GM18951 (cell line): ENCODE data around the gene NBEA.
"Not testable (repeated sequence)": the region's sequence is repeated elsewhere in the genome, so short reads cannot be mapped to it uniquely, and the experiment has no call there.

Source experiments
- POLR2A ChIP-seq: IDR thresholded peaks from 4 replicates; pipeline ENCODE4 v1.6.1; 2011; ENCODE audit warnings: mild to moderate bottlenecking; ENCODE audit not compliant: insufficient read length, insufficient read depth; ENCODE audit errors: extremely low read depth
- in situ Hi-C: fragments of 300-500 bp; cut with MboI; formaldehyde crosslinking; loops from one replicate; pipeline ENCODE4 v1.12.0; 2022; ENCODE audit warnings: low sequenced_read_pairs, mixed read lengths, inconsistent platforms; ENCODE audit not compliant: unreplicated experiment

The NBEA gene

GRCh38 chr13:34935841-34936240 is 6.2 kb upstream of the NBEA start:
- in situ Hi-C loops: no loop called here
- no peak for TF ChIP-seq POLR2A

DNA sequence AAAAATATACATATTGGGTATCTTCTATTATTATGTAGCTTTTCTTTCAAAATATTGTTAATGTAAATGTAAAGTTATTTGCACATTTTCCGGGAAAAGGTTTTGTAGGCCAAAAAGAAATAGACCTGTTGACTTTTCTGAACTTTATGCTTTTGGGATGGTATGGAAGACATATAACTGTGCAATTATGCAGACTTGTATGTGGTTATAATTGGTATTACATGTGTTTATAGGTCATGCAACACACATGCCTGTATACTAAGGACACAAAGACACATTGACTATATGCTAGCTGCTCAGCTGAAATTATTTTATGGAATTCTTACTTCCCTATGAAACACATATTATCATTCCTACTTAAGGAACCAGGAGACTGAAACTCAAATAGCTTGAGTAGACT is 2.3 kb upstream of the NBEA start:
- no peak for TF ChIP-seq POLR2A
- in situ Hi-C loops: no loop called here

- TF ChIP-seq POLR2A: no peak
- in situ Hi-C loops: no loop called here
Observed at GRCh38 chr13:34941436-34941834, 635 bp upstream of the NBEA start.

DNA sequence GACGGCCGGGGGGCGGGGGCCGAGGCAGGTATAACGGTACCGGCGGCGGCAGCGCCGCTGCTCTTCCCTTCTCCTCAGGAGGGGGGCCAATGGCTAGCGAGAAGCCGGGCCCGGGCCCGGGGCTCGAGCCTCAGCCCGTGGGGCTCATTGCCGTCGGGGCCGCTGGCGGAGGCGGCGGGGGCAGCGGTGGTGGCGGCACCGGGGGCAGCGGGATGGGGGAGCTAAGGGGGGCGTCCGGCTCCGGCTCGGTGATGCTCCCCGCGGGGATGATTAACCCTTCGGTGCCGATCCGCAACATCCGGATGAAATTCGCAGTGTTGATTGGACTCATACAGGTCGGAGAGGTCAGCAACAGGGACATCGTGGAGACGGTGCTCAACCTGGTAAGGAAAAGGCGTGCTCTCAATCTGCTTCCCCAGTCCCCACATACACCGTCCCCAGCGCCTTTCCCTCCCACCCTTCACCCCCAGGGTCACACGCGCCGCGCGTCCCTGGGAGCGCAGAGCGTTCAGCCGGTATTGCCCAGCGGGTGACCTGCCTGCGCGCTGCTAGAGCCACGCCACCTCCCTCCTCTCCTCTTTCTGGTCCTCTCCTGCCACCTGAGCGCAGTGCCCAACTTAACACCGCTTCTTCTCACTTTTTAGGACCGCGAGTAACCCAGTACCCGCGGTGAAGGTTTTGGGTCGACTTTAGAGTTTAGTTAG is 814 bp downstream of the NBEA start:
- in situ Hi-C loops: no loop called here
- no peak for TF ChIP-seq POLR2A

DNA sequence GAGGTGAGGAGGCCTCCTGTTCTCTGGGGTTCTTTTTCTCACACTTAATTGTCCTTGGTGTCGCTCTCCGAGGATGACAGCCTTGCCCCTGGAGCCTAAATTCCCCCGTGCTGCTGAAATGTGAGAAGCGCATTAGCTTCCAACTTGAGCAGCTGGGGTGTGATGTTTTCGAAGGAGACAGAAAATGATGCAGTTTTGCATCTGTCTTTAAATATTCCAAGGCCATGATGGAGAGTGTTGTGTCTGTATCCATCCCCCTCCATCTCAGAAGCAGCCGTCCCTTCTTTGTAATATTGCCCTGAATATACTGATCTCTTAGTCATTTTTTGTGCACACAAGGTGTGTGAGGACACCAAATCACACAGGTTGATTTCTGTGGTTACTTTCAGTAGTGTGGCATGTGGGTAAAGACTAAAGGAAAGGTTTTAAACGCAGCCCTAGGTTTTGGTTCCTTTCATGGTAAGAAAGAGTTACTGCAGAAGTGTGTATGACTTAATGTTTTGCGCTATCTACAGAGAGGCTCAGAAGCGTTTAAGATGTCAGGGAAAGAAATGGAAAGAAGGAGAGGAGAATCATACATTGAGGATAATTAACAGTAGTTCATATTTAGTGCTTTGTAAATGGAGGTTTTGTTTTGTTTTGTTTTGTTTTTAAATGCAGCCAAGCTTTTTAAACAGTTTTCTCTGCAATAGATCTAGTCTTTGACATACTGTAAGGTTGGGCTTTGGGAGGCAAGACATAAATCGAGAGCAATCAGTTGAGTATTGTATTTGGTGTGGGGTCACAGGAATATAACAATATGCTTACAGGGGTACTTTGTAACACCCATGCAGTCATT is 1.6 kb downstream of the NBEA start:
- in situ Hi-C loops: no loop called here
- no peak for TF ChIP-seq POLR2A

GRCh38 chr13:34944274-34944634 is 2.2 kb downstream of the NBEA start:
- TF ChIP-seq POLR2A: no peak
- in situ Hi-C loops: no loop called here

DNA sequence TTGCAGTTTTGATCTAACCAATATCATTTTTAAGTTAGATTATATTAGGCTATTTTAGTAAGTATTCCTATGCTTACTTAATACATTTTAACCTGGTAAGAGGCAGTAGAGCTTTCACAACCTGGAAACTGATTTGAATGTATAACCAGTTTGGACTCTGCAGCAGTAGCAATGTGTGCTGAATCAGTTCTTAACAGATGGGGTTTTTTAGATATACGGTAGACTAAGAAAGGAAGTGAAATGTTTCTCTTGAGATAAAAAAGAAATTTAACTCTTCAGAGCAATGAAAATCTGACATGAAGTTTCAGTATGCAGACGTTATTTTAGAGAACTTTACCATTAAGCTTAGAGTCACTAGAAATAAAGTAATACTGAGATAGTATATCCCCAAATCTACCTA is 2.7 kb downstream of the NBEA start:
- no peak for TF ChIP-seq POLR2A
- in situ Hi-C loops: no loop called here

GRCh38 chr13:34951528-34951927 is 9.5 kb downstream of the NBEA start:
- TF ChIP-seq POLR2A: no peak
- in situ Hi-C loops: no loop called here

DNA sequence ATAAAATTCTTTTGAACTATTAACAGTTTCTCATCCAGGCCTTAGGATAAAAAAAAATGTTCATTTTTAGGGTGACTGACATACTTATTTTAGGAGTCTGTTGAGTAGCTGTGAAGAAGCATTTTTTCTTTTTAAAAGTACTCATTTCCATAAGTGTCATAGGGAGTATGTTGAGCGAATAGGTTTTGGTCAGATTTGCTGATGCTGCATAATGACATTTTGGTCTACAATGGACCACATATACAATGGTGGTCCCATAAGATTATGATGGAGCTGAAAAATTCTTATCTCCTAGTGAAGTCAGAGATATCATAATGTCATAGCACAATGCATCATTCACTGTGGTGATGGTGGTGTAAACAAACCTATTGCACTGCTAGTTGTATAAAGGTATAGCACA is 17.4 kb downstream of the NBEA start:
- in situ Hi-C loops: no loop called here
- no peak for TF ChIP-seq POLR2A

DNA sequence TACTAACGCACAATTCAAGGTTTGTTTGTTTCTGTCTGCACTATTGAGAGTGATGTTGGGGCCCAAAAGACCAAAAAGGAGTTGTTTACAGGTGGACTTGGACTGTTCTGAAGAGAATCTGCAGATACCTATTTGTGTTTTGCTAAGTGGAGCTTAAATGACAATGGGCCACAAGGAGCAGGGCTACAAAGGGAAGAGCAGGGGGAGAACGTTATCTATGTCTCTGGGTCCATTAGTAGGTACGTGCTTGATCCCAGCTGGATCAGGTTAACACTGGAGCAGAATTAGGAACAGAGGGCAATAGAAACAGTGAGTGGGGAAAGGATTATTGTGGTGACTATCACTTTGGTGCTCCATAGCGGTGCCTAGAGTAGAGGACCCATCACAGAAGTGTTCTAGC is 22.5 kb downstream of the NBEA start:
- in situ Hi-C loops: no loop called here
- no peak for TF ChIP-seq POLR2A

DNA sequence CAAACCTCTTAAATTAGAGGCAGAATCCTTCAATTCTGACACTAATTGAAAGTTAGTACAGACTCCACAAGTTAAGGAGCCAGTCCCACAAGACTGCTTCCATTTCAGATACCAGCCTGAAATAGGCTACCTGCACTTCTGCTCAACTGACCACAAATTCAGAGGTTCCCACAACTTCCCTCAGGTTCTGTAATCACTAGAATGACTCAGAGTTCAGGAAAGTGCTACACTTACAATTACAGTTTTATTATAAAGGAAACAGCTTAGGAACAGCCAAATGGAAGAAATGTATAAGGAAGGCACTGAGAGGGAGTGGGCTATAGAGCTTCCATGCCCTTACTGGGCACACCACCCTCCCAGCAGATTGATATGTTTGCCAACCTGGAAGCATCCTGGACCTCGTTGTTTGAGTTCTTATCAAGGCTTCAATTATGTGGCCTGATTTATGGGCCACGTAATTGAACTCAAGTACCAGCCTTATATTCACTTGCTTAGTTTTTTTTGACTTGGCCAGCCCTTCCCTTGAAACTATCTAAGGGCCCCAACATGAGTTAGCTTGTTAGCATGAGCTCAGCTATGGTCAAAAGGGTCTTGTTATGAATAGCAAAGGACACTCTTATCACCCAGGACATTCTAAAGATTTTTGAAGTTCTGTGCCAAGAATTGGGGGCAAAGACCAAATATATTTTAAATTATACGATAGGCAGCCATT is 25.9 kb downstream of the NBEA start:
- in situ Hi-C loops: no loop called here

GRCh38 chr13:34969539-34969938 is 27.5 kb downstream of the NBEA start:
- in situ Hi-C loops: not testable (repeated sequence)

More for the DNA sequence above, 25.9 kb downstream of the NBEA start:
- no peak for TF ChIP-seq POLR2A

- no peak for TF ChIP-seq POLR2A
- in situ Hi-C loops: no loop called here
Observed at GRCh38 chr13:34970961-34971360, 28.9 kb downstream of the NBEA start.

DNA sequence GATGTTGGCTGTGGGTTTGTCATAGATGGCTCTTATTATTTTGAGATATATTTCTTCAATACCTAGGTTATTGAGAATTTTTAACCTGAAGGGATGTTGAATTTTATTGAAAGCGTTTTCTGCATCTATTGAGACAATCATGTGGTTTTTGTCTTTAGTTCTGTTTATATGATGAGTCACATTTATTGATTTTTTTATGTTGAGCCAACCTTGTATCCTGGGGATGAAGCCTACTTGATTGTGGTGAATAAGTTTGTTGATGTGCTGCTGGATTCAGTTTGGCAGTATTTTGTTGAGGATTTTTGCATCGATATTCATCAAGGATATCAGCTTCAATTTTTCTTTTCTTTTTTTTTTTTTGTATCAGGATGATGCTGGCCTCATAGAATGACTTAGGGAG is 29.4 kb downstream of the NBEA start:
- TF ChIP-seq POLR2A: no peak
- in situ Hi-C loops: no loop called here

GRCh38 chr13:34985199-34985598 is 43.1 kb downstream of the NBEA start:
- in situ Hi-C loops: not testable (repeated sequence)
